ENCODE measurements around the gene CACNA1G. TPM values are rescaled to one million over a fixed set of nuclear protein-coding genes. Genes with fewer than 3 reads are reported as not detected.

The CACNA1G gene
- total and polyA plus RNA-seq, 4 donors = under 0.01 to 0.14 (median 0.01) TPM; not detected in 1

GRCh38 chr17:50521514-50521913, 39.0 kb upstream of the CACNA1G start:
- 80% methylated on average over 2 of the region's 2 CpGs for WGBS

GRCh38 chr17:50522766-50523165, 37.7 kb upstream of the CACNA1G start:
- Histone ChIP-seq H3K4me3 (ENCODE audit: low read depth in 1 of 3, low read length in 3 of 3) (no peak overlapping the region), H3K4me1 (ENCODE audit: control insufficient read depth in 4 of 4, insufficient read depth in 4 of 4, low read length in 3 of 4) (no peaks in the 10 kb centered on the region), H3K27ac (ENCODE audit: low read depth in 1 of 2, low read length in 2 of 2) (no peak overlapping the region), H3K9me3 (ENCODE audit: control insufficient read depth in 4 of 4, low read length in 3 of 4) (no peaks in the 10 kb centered on the region), H3K9ac (ENCODE audit: low read depth in 1 of 2, low read length in 2 of 2) (no peak overlapping the region), H3K36me3 (ENCODE audit: control insufficient read depth in 4 of 4, insufficient read depth in 3 of 4, low read depth in 1 of 4, low read length in 3 of 4) (no peaks in the 10 kb centered on the region), H3K27me3 (ENCODE audit: control insufficient read depth in 4 of 4, insufficient read depth in 4 of 4, low read length in 3 of 4) (no peaks in the 10 kb centered on the region)
- DNase-seq (ENCODE audit: low spot score) = no peak
- 96% methylated on average over 10 of the region's 10 CpGs for WGBS
- TF ChIP-seq TAF1 (conservative IDR thresholded peaks at IDR 0.05) = no peak

More at GRCh38 chr17:50521514-50521913, 39.0 kb upstream of the CACNA1G start:
- H3K27me3 ChIP-seq (ENCODE audit: control insufficient read depth in 4 of 4, insufficient read depth in 4 of 4, low read length in 3 of 4) = no peaks in the 10 kb centered on the region
- no peak overlapping the region for H3K27ac ChIP-seq (ENCODE audit: low read depth in 1 of 2, low read length in 2 of 2)
- H3K4me3 ChIP-seq (ENCODE audit: low read depth in 1 of 3, low read length in 3 of 3) = no peak overlapping the region
- DNase-seq (ENCODE audit: low spot score) = no peak
- no peaks in the 10 kb centered on the region for H3K9me3 ChIP-seq (ENCODE audit: control insufficient read depth in 4 of 4, low read length in 3 of 4)
- TF ChIP-seq REST (IDR thresholded peaks at IDR 0.05) = no peak
- TF ChIP-seq CTCF (IDR thresholded peaks at IDR 0.05; ENCODE audit: low read depth, low read length, missing input control) = no peak
- no peak for TF ChIP-seq NR2F2 (IDR thresholded peaks at IDR 0.05)
- TF ChIP-seq JUND (IDR thresholded peaks at IDR 0.05) = no peak
- no peak for TF ChIP-seq FOXA1 (IDR thresholded peaks at IDR 0.05)
- H3K4me1 ChIP-seq (ENCODE audit: control insufficient read depth in 4 of 4, insufficient read depth in 4 of 4, low read length in 3 of 4) = no peaks in the 10 kb centered on the region
- H3K36me3 ChIP-seq (ENCODE audit: control insufficient read depth in 4 of 4, insufficient read depth in 3 of 4, low read depth in 1 of 4, low read length in 3 of 4) = no peaks in the 10 kb centered on the region
- H3K9ac ChIP-seq (ENCODE audit: low read depth in 1 of 2, low read length in 2 of 2) = no peak overlapping the region

- no peak overlapping the region for H3K4me3 ChIP-seq (ENCODE audit: low read depth in 1 of 3, low read length in 3 of 3)
- no peaks in the 10 kb centered on the region for H3K27me3 ChIP-seq (ENCODE audit: control insufficient read depth in 4 of 4, insufficient read depth in 4 of 4, low read length in 3 of 4)
- no peak for DNase-seq (ENCODE audit: low spot score)
- 82% methylated on average over 2 of the region's 2 CpGs for WGBS
- no peaks in the 10 kb centered on the region for H3K4me1 ChIP-seq (ENCODE audit: control insufficient read depth in 4 of 4, insufficient read depth in 4 of 4, low read length in 3 of 4)
- TF ChIP-seq JUND (IDR thresholded peaks at IDR 0.05) (no peak), TAF1 (conservative IDR thresholded peaks at IDR 0.05) (no peak), REST (IDR thresholded peaks at IDR 0.05) (no peak), MAX (IDR thresholded peaks at IDR 0.05) (no peak), ATF3 (IDR thresholded peaks at IDR 0.05) (no peak), HNF4A (conservative IDR thresholded peaks at IDR 0.05) (no peak), YY1 (IDR thresholded peaks at IDR 0.05) (no peak), FOXA1 (IDR thresholded peaks at IDR 0.05) (no peak), RXRA (IDR thresholded peaks at IDR 0.05) (no peak), NR2F2 (IDR thresholded peaks at IDR 0.05) (no peak), RAD21 (IDR thresholded peaks at IDR 0.05) (no peak), FOXA2 (IDR thresholded peaks at IDR 0.05) (no peak)
- H3K36me3 ChIP-seq (ENCODE audit: control insufficient read depth in 4 of 4, insufficient read depth in 3 of 4, low read depth in 1 of 4, low read length in 3 of 4) = no peaks in the 10 kb centered on the region
- no peak overlapping the region for H3K9ac ChIP-seq (ENCODE audit: low read depth in 1 of 2, low read length in 2 of 2)
- H3K9me3 ChIP-seq (ENCODE audit: control insufficient read depth in 4 of 4, low read length in 3 of 4) = no peaks in the 10 kb centered on the region
- no peak overlapping the region for H3K27ac ChIP-seq (ENCODE audit: low read depth in 1 of 2, low read length in 2 of 2)
Observed at GRCh38 chr17:50523208-50523607, 37.3 kb upstream of the CACNA1G start.

Data from liver (tissue), 9 donors.